Keratinocyte (primary cell): ENCODE measurements around the gene MTCH1. TPM values are rescaled to one million over a fixed set of nuclear protein-coding genes. Genes with fewer than 3 reads are reported as not detected.

Experiments used
- DNase-seq: peaks from one replicate; pipeline ENCODE4 v3.0.0-alpha.2; 2011; ENCODE audit warnings: low read depth, missing footprints, low spot score
- FAIRE-seq: peaks from 2 replicates; lab custom pipeline; 2011; peaks lifted over from hg19 to GRCh38; lab: Jason Lieb, UNC
- H2AFZ ChIP-seq: 2 replicates; pipeline ENCODE4 v1.6.0; 2012; ENCODE audit warnings: low read length, control low read depth, inconsistent platforms; ENCODE audit not compliant: control insufficient read depth
- H3K27ac ChIP-seq: 2 replicates; pipeline ENCODE4 v1.5.1; 2011; ENCODE audit warnings: low read length; ENCODE audit not compliant: control insufficient read depth, insufficient read depth
- H3K27me3 ChIP-seq: 3 replicates; pipeline ENCODE4 v1.6.0; 2011; ENCODE audit warnings: low read length; ENCODE audit not compliant: control insufficient read depth, insufficient read depth; ENCODE audit errors: extremely low read depth
- H3K36me3 ChIP-seq, 2 experiments: 2 replicates in 1 of 2; 3 replicates in 1 of 2; pipeline ENCODE4 v1.5.1; 2011; ENCODE audit warnings: low read length in 2 of 2, mild to moderate bottlenecking in 1 of 2; ENCODE audit not compliant: control insufficient read depth in 2 of 2, insufficient read depth in 2 of 2; ENCODE audit errors: extremely low read depth in 1 of 2
- H3K4me1 ChIP-seq: 3 replicates; pipeline ENCODE4 v1.5.1; 2011; ENCODE audit warnings: low read length; ENCODE audit not compliant: control insufficient read depth, insufficient read depth; ENCODE audit errors: extremely low read depth
- H3K4me2 ChIP-seq: 3 replicates; pipeline ENCODE4 v1.6.0; 2011; ENCODE audit warnings: low read depth, low read length; ENCODE audit not compliant: control insufficient read depth, insufficient read depth; ENCODE audit errors: extremely low read depth
- H3K4me3 ChIP-seq, 3 experiments: fragments of 200-600 bp in 1 of 3; sonication (generic) in 1 of 3; 2 replicates in 2 of 3; 3 replicates in 1 of 3; pipeline ENCODE4 v1.5.1; 2011 to 2016; ENCODE audit warnings: low read length in 3 of 3, mild to moderate bottlenecking in 3 of 3, control low read depth in 2 of 3, inconsistent platforms in 1 of 3, low read depth in 1 of 3, mixed read lengths in 1 of 3, mixed run types in 1 of 3, moderate library complexity in 1 of 3; ENCODE audit not compliant: control insufficient read depth in 2 of 3, insufficient read depth in 2 of 3; ENCODE audit errors: extremely low read depth in 1 of 3
- H3K79me2 ChIP-seq: 2 replicates; pipeline ENCODE4 v1.6.0; 2012; ENCODE audit warnings: low read length; ENCODE audit not compliant: control insufficient read depth, insufficient read depth
- H3K9ac ChIP-seq: 3 replicates; pipeline ENCODE4 v1.6.0; 2011; ENCODE audit warnings: low read length; ENCODE audit not compliant: control insufficient read depth, insufficient read depth; ENCODE audit errors: extremely low read depth
- H3K9me1 ChIP-seq: 3 replicates; pipeline ENCODE4 v1.6.0; 2011; ENCODE audit warnings: low read length; ENCODE audit not compliant: control insufficient read depth, insufficient read depth; ENCODE audit errors: extremely low read depth
- H3K9me3 ChIP-seq: 2 replicates; pipeline ENCODE4 v1.5.1; 2012; ENCODE audit warnings: low read depth, low read length; ENCODE audit not compliant: control insufficient read depth
- H4K20me1 ChIP-seq: 3 replicates; pipeline ENCODE4 v1.6.0; 2011; ENCODE audit warnings: low read length; ENCODE audit not compliant: control insufficient read depth, insufficient read depth; ENCODE audit errors: extremely low read depth
- EZH2 ChIP-seq: IDR thresholded peaks from one replicate; pipeline ENCODE4 v1.6.1; 2012; ENCODE audit warnings: inconsistent platforms, mild to moderate bottlenecking, low read length, moderate library complexity
- dilution Hi-C: fragments of 300-500 bp; cut with MboI; formaldehyde crosslinking; loops from one replicate; pipeline ENCODE4 v1.7.0; 2020; ENCODE audit warnings: low sequenced_read_pairs; ENCODE audit not compliant: extremely low pct_ligation_motif_present
- polyA plus RNA-seq, 5 experiments: library from polyadenylated mRNA; depleted of rRNA in 3 of 5; stranded (reverse) in 3 of 5; stranded (forward) in 1 of 5; unstranded in 1 of 5; fragments of >200 nt; gene quantifications; 1 replicate in 1 of 5; 2 replicates in 3 of 5; 3 replicates in 1 of 5; pipeline versions ENCODE4 v1.2.1 to v1.2.3, GENCODE V29; 2011 to 2012; ENCODE audit warnings: missing spikeins in 2 of 5, low read depth in 1 of 5, low replicate concordance in 1 of 5
- TF ChIP-seq, protein P1 (sequence below), 3 experiments: IDR thresholded peaks in 1 of 3; conservative IDR thresholded peaks in 1 of 3; optimal IDR thresholded peaks in 1 of 3; 2 replicates in 2 of 3; 3 replicates in 1 of 3; pipeline versions ENCODE3 to v1.5.1; 2011; ENCODE audit warnings: low read length in 3 of 3, mild to moderate bottlenecking in 3 of 3, moderate library complexity in 2 of 3, control low read depth in 1 of 3, inconsistent platforms in 1 of 3; ENCODE audit not compliant: insufficient read depth in 2 of 3; ENCODE audit errors: extremely low read depth in 1 of 3

MTCH1 gene
- polyA plus RNA-seq, 1 donor (not counting 4 experiments of a cell fraction or from before 2014, with no cell fraction given): 88.8 TPM

DNA sequence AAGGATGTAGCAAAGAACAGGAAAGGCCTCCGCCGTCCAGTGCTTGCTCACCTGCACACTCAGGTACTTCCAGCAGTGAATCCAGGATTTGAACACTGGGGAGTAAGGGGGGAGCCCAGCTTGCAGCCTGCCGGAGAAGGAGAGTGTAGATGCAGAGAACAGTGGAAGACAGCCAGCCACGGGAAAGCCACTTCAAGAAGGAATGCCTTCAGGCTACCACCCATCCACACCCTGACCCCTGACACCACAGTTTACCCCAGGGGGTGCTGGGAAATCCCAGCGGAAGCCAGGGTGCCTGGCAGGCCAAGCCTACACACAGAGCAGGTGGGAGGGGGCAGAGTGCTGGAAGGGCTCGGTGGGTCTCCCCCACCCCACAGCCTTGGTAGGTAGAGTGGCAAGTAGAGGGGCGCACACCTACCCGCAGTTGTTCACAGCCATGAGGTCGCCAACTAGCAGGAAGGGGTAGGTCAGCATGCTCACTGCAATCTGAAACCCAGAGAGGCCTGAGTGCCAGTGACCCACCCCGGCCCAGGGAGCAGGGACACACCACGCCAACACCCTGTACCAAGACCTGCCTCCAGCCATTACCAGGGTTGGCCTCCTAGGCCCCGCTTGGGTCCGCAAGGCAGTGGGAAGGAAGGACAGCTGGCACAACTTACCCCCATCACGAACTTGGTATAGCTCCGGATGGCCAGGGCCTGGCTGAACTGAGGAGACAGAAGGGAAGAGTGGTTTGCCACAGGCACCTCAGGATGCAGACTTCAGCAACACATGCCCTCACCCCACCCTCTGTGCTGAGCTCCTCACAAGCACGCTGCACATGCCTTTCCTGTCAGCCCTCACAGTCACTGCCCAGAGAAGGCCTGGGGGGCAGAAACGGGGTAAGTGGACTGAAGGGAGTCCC lies 15.8 kb downstream of the MTCH1 start:
- Histone ChIP-seq H3K9me1 (peaks cover 3% of the 10 kb centered on the region), H3K27ac (no peak overlapping the region), H3K4me1 (peaks cover 35% of the 10 kb centered on the region), H3K79me2 (no peaks in the 10 kb centered on the region), H3K4me3 (no peak overlapping the region), H3K36me3 (peaks cover 34 to 59% of the 10 kb centered on the region in 2 experiments), H3K4me2 (no peak overlapping the region), H4K20me1 (no peaks in the 10 kb centered on the region), H3K9me3 (no peaks in the 10 kb centered on the region), H2AFZ (no peak overlapping the region), H3K27me3 (no peaks in the 10 kb centered on the region), H3K9ac (no peak overlapping the region)
- TF ChIP-seq EZH2: no peak
- TF ChIP-seq, protein P1, sequence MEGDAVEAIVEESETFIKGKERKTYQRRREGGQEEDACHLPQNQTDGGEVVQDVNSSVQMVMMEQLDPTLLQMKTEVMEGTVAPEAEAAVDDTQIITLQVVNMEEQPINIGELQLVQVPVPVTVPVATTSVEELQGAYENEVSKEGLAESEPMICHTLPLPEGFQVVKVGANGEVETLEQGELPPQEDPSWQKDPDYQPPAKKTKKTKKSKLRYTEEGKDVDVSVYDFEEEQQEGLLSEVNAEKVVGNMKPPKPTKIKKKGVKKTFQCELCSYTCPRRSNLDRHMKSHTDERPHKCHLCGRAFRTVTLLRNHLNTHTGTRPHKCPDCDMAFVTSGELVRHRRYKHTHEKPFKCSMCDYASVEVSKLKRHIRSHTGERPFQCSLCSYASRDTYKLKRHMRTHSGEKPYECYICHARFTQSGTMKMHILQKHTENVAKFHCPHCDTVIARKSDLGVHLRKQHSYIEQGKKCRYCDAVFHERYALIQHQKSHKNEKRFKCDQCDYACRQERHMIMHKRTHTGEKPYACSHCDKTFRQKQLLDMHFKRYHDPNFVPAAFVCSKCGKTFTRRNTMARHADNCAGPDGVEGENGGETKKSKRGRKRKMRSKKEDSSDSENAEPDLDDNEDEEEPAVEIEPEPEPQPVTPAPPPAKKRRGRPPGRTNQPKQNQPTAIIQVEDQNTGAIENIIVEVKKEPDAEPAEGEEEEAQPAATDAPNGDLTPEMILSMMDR (optimal IDR thresholded peaks at IDR 0.05 in 1 of 3, IDR thresholded peaks at IDR 0.05 in 1 of 3, conservative IDR thresholded peaks at IDR 0.05 in 1 of 3; ENCODE audit: extremely low read depth in 1 of 3, insufficient read depth in 2 of 3, low read length in 3 of 3): no peak
- DNase-seq: no peak
- dilution Hi-C loops: no loop called here
- no peak for FAIRE-seq

DNA sequence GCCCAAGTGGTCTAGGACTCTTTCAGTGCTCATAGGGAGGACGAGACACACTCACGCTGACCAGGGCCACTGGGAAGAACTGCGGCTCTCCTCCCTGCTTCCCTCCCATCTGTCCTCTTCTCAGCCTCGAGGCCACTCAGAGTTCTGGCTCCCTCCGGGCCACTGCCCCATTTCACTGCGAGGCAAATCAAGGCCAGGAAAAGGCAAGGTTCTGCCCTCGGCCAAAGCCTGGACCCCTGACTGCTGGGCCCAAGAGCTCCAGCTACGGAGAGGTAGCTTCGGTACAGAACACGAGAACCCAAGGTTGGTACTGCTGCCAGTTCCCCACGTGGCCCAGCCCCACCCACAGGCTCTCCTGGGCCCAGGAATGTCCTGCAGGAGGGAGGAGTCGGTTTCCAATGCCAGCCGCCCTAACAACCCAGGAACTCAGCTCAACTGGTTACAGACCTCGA lies 16.7 kb downstream of the MTCH1 start:
- Histone ChIP-seq H3K9ac (no peak overlapping the region), H3K27ac (no peak overlapping the region), H3K27me3 (no peaks in the 10 kb centered on the region), H2AFZ (no peak overlapping the region), H3K36me3 (peaks cover 28 to 56% of the 10 kb centered on the region in 2 experiments), H3K4me2 (no peak overlapping the region), H3K4me3 (no peak overlapping the region), H3K4me1 (peaks cover 35% of the 10 kb centered on the region), H3K79me2 (no peaks in the 10 kb centered on the region), H3K9me1 (peaks cover 3% of the 10 kb centered on the region), H3K9me3 (no peaks in the 10 kb centered on the region), H4K20me1 (no peaks in the 10 kb centered on the region)
- FAIRE-seq (no peak), DNase-seq (no peak)
- dilution Hi-C loops: no loop called here
- TF ChIP-seq, protein P1 (optimal IDR thresholded peaks at IDR 0.05 in 1 of 3, IDR thresholded peaks at IDR 0.05 in 1 of 3, conservative IDR thresholded peaks at IDR 0.05 in 1 of 3; ENCODE audit: extremely low read depth in 1 of 3, insufficient read depth in 2 of 3, low read length in 3 of 3): no peak
- no peak for TF ChIP-seq EZH2
